ENCODE data around the gene ANKLE2.

Gene ANKLE2

GRCh38 chr12:132771126-132771838 lies 9.7 kb upstream of the ANKLE2 start:
- TF ChIP-seq POLR2AphosphoS5 (IDR thresholded peaks at IDR 0.05; ENCODE audit: low read depth, low read length), result no peak
- TF ChIP-seq FOXP2 (optimal IDR thresholded peaks at IDR 0.05; ENCODE audit: borderline replicate concordance, extremely low read depth, extremely low read length, insufficient read depth), result no peak
- no peak for TF ChIP-seq TAF1 (IDR thresholded peaks at IDR 0.05; ENCODE audit: borderline replicate concordance, insufficient read depth, low read length)
- no peak for TF ChIP-seq SIN3A (IDR thresholded peaks at IDR 0.05; ENCODE audit: borderline replicate concordance, insufficient read depth, low read length)
- TF ChIP-seq REST (IDR thresholded peaks at IDR 0.05; ENCODE audit: insufficient read depth in 1 of 2, low read depth in 2 of 2, low read length in 2 of 2), result no peak

DNA sequence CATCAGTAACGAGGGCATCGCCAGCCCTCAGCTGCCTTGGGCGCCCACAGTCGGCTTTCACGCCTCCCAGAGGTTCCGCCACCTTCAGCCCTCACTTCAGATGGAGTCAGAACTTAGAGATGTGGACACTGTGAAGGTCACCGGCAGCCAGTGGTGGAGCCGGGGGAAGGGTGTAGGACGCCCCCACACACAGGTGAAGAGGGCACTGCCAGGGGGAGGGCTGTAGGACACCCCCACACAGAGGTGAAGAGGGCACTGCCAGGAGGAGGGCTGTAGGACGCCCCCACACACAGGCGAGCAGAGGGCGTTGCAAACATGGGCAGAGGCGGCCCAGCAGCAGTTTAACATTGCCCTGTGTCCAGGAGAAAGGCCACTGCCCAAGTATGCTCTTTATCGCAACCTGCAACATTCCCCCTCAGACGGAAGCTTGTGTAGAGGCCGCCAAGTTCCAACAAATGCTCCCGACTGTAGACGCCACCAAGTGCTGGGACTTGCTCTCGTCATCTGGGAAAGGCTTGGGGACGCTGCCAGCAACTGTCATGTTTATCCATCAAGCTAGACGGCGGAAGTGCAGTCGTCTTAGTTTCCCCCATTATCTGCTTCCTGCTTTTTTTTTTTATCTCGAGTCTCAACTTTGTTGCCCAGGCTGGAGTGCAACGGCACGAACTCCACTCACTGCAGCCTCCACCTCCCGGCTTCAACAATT lies 4.9 kb upstream of the ANKLE2 start:
- TF ChIP-seq POLR2AphosphoS5 (IDR thresholded peaks at IDR 0.05; ENCODE audit: low read depth, low read length) (peak; percentile 49; the same call in 1 of the 2 replicates), REST (IDR thresholded peaks at IDR 0.05; ENCODE audit: insufficient read depth in 1 of 2, low read depth in 2 of 2, low read length in 2 of 2) (no peak), FOXP2 (optimal IDR thresholded peaks at IDR 0.05; ENCODE audit: borderline replicate concordance, extremely low read depth, extremely low read length, insufficient read depth) (peak; percentile 39), SIN3A (IDR thresholded peaks at IDR 0.05; ENCODE audit: borderline replicate concordance, insufficient read depth, low read length) (no peak), TAF1 (IDR thresholded peaks at IDR 0.05; ENCODE audit: borderline replicate concordance, insufficient read depth, low read length) (0 out of 2 replicates have a peak, but pooled peaks have one; percentile 41)

DNA sequence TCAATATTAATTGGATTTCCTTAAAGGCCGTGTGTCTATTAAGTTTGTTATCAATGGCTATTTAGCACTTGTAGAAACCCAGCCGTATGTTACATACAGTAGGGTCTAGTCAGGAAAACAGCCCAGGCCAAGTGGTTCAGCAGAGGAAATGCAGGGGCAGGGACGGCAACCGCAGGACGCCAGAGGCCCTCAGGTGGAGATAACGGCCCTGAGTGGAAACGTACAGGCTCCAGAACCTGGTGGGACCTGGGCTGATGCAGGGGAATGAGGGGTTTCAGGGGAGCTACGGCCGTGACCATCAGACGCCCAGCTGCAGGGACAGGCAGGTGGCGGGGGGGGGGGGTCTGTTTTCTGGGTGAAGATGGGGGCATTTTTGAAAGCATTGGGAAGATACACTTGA lies 3.7 kb upstream of the ANKLE2 start:
- no peak for TF ChIP-seq SIN3A (IDR thresholded peaks at IDR 0.05; ENCODE audit: borderline replicate concordance, insufficient read depth, low read length)
- TF ChIP-seq FOXP2 (optimal IDR thresholded peaks at IDR 0.05; ENCODE audit: borderline replicate concordance, extremely low read depth, extremely low read length, insufficient read depth), result no peak
- TF ChIP-seq REST (IDR thresholded peaks at IDR 0.05; ENCODE audit: insufficient read depth in 1 of 2, low read depth in 2 of 2, low read length in 2 of 2), result no peak
- TF ChIP-seq TAF1 (IDR thresholded peaks at IDR 0.05; ENCODE audit: borderline replicate concordance, insufficient read depth, low read length), result no peak
- TF ChIP-seq POLR2AphosphoS5 (IDR thresholded peaks at IDR 0.05; ENCODE audit: low read depth, low read length), result no peak

DNA sequence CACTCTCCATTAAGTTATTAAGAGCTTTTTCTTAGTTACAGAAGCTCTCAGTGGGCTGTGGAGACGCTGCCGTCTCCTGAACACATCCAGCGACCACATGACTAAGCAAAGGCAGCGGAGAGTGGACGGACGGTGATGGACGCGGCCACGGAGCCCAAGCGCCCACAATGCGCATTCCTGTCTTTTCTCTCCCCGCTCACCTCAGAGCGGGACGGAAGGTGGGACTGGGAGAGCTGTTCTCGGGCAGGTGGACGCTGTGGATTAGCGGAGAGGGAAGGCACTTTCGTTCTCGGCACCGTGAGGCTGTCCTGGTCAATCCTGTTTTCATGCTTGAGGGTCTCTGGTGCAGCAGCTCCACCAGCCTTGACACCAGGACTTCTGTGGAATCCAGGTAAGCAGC lies 2.6 kb upstream of the ANKLE2 start:
- TF ChIP-seq REST (IDR thresholded peaks at IDR 0.05; ENCODE audit: insufficient read depth in 1 of 2, low read depth in 2 of 2, low read length in 2 of 2), result no peak
- TF ChIP-seq SIN3A (IDR thresholded peaks at IDR 0.05; ENCODE audit: borderline replicate concordance, insufficient read depth, low read length), result no peak
- TF ChIP-seq FOXP2 (optimal IDR thresholded peaks at IDR 0.05; ENCODE audit: borderline replicate concordance, extremely low read depth, extremely low read length, insufficient read depth), result no peak
- TF ChIP-seq TAF1 (IDR thresholded peaks at IDR 0.05; ENCODE audit: borderline replicate concordance, insufficient read depth, low read length), result no peak
- TF ChIP-seq POLR2AphosphoS5 (IDR thresholded peaks at IDR 0.05; ENCODE audit: low read depth, low read length), result no peak

Measured in PFSK-1 (cell line).